HK-2 (cell line): ENCODE data around the gene RNF187.

Experiments used
- DNase-seq: peaks from one replicate; pipeline ENCODE4 v3.0.0-alpha.2; 2018; ENCODE audit not compliant: unreplicated experiment

The RNF187 gene

GRCh38 chr1:228508840-228509415 is 21.7 kb downstream of the RNF187 start:
- no peak for DNase-seq

- DNase-seq: no peak
Measured at GRCh38 chr1:228510101-228510802, 23.1 kb downstream of the RNF187 start.

GRCh38 chr1:228510803-228511413 is 23.7 kb downstream of the RNF187 start:
- no peak for DNase-seq

GRCh38 chr1:228511546-228512445 is 24.6 kb downstream of the RNF187 start:
- no peak for DNase-seq

- DNase-seq: no peak
Measured at GRCh38 chr1:228512781-228513198, 25.6 kb downstream of the RNF187 start.

GRCh38 chr1:228513236-228513900 is 26.2 kb downstream of the RNF187 start:
- no peak for DNase-seq

- no peak for DNase-seq
Measured at GRCh38 chr1:228514421-228514820, 27.2 kb downstream of the RNF187 start.

GRCh38 chr1:228515200-228515834 is 28.1 kb downstream of the RNF187 start:
- DNase-seq: no peak

GRCh38 chr1:228517655-228518054 is 30.5 kb downstream of the RNF187 start:
- no peak for DNase-seq

GRCh38 chr1:228527596-228527995 is 40.4 kb downstream of the RNF187 start:
- DNase-seq: no peak

- DNase-seq: no peak
Measured at GRCh38 chr1:228528612-228529011, 41.4 kb downstream of the RNF187 start.

- DNase-seq: no peak
Measured at GRCh38 chr1:228530086-228530758, 43.0 kb downstream of the RNF187 start.

GRCh38 chr1:228530951-228531731 is 44.0 kb downstream of the RNF187 start:
- no peak for DNase-seq

- DNase-seq: no peak
Measured at GRCh38 chr1:228538831-228539230, 51.6 kb downstream of the RNF187 start.

- DNase-seq: no peak
Measured at GRCh38 chr1:228540161-228540917, 53.2 kb downstream of the RNF187 start.

GRCh38 chr1:228541725-228542124 is 54.5 kb downstream of the RNF187 start:
- no peak for DNase-seq

GRCh38 chr1:228542376-228542775 is 55.2 kb downstream of the RNF187 start:
- no peak for DNase-seq

- no peak for DNase-seq
Measured at GRCh38 chr1:228542981-228543380, 55.8 kb downstream of the RNF187 start.

GRCh38 chr1:228543396-228543795 is 56.2 kb downstream of the RNF187 start:
- no peak for DNase-seq
